G401 (cell line): ENCODE data around the gene CYP1A2. TPM values are rescaled to one million over a fixed set of nuclear protein-coding genes. Genes with fewer than 3 reads are reported as not detected.
"Not testable (repeated sequence)": the region's sequence is repeated elsewhere in the genome, so short reads cannot be mapped to it uniquely, and the experiment has no call there.

Source experiments
- DNase-seq: peaks from one replicate; pipeline ENCODE4 v3.0.0-alpha.2; 2015; ENCODE audit warnings: low spot score
- in situ Hi-C: cut with HindIII; loops from 2 replicates; pipeline ENCODE4 v1.10.0; 2016; ENCODE audit warnings: low sequenced_read_pairs, mixed read lengths
- total RNA-seq: library from RNA; depleted of rRNA; stranded (reverse); fragments of >200 nt; shearing (Covaris generic); gene quantifications from 2 replicates; pipeline ENCODE4 v1.2.3, GENCODE V29; 2014; rRNA removed

CYP1A2 gene, protein sequence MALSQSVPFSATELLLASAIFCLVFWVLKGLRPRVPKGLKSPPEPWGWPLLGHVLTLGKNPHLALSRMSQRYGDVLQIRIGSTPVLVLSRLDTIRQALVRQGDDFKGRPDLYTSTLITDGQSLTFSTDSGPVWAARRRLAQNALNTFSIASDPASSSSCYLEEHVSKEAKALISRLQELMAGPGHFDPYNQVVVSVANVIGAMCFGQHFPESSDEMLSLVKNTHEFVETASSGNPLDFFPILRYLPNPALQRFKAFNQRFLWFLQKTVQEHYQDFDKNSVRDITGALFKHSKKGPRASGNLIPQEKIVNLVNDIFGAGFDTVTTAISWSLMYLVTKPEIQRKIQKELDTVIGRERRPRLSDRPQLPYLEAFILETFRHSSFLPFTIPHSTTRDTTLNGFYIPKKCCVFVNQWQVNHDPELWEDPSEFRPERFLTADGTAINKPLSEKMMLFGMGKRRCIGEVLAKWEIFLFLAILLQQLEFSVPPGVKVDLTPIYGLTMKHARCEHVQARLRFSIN
- not detected in 2 replicates for total RNA-seq

DNA sequence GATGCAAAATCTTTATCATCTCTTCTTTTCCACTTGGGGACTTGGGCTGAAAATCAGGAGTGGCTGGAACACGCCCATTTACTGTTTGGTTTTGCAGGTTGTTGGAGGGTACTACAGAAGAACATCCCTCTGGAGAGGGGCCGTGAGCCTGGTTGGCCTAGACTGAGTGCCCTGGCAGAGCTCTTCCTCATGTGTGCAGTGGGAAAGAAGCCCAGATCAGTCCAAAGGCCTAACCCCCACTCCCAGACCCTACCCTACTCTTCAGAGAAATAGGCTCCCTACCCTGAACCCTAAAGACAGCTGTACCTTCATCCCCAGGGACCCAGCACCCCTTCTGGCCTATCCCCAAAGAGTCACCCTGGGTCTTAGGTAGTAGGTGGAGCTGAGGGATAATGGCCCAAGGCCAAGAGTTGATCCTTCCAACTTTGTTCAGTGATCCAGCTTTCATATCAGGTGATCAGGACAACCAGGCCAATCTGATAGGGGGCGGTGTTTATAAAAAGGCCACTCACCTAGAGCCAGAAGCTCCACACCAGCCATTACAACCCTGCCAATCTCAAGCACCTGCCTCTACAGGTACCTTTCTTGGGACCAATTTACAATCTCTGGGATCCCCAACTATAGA is at the start of gene CYP1A2:
TSS of gene CYP1A2 (plus strand) at position 524 of the 625 bp plus-strand sequence. CDS start 894 bp downstream, outside the sequence.
- DNase-seq: no peak
- in situ Hi-C loops: no loop called here

DNA sequence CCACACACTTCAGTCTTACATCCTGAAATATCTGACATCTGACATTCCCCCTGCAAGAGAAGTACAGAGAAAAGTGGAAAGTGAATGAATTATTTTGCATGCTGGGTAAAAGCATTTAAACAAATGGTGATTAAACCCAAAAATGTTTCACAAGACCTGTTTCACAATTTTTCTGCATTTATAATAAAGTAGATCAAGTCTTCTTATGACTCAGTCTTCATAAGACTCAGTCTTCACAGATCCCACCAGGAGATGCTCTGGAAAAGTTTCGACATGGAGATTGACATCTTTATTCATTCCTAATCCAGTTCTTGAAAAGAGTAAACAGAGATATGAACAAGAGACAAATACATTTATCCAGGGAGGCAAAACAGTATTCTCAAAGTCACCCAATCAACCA is 39.6 kb upstream of the CYP1A2 start:
- DNase-seq: no peak
- in situ Hi-C loops: no loop called here

DNA sequence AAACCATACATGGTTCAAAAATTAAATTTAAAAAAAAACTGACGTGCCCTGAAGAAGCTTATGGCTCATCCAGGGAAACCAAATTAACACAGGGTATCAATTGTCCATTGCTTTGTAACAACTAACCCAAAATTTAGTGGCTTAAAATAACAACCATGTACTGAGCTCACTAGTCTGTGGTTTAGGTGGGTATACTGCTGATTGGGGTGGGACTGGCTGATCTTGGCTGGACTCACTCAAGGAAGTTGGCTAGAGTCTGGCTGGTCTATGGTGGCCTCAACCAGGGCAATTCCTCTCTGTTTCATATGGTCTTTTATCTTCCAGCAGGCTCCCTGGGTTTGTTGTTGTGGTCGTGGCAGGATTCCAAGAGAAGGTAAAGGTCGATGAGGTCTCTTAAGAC is 38.8 kb upstream of the CYP1A2 start:
- DNase-seq: no peak
- in situ Hi-C loops: no loop called here

DNA sequence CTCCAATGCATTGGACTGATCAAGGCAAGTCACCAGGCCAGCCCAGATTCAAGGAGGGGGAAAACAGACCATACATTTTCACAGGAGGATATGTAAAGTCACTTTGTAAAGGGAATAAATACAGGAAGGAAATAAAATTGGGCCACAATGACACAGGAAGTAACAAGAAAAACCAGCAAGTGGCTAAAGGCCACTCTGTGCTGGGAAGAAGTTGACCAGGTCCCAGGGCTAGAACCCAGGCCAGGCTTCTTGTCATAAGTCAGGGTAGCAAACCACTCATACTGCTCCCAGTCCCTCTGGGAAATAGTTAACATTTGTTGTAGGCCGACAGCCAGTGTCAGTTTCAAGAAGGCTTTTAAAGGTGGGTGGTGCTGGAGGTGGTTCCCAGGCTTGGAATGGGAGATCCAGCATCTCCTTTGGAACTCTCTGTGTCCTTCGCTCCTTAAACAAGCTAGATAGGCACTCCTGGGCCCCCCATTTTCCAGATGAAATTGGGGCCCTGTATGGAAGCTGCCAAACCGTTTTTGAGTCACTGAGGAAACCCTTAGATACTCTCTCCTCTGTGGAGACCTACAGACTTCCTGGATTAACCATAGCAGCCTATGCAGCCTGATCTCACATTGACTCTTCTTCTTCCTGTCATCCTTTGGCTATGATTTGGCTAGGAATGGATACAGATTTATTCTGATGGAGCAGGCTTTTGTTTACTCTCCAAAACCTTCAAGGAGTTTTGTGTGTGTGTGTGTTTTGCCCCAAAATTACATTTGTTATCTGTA is 38.1 kb upstream of the CYP1A2 start:
- in situ Hi-C loops: no loop called here

DNA sequence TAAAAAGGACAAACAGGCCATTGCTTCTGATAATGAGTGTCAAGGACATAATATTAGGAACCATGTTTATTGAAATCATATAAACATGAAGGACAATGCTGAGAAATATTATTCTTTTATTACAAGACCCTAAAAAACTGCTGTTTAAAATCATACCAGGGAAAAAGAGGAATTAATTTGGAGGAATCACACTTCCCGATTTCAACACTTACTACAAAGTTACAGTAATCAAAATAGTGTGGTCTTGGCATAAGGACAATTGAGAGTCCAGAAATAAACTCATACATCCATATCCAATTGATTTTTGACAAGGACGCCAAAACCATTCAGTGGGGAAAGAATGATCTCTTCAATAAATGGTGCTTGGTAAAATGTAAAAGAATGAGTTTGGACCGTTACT is 36.3 kb upstream of the CYP1A2 start:
- no peak for DNase-seq
- in situ Hi-C loops: no loop called here

More for the DNA sequence above, 38.1 kb upstream of the CYP1A2 start:
- no peak for DNase-seq

DNA sequence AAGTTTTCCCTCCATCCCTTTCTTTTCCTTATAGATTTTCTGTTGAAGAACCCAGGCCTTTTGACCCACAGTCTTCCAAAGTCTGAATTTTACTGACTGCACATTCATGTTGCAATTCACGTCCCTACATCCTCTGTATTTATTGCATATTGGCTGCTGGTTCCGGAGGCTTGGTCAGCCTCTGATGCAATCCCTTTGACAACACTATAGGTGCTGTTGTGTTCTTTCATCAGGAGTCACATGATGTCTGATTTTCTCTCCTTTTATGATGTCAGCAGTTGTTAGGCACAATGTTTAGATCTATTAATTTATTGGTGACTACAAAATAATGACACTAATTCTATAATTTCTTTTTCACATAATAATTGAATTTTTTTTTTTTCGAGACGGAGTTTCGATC is 32.0 kb upstream of the CYP1A2 start:
- no peak for DNase-seq
- in situ Hi-C loops: no loop called here

DNA sequence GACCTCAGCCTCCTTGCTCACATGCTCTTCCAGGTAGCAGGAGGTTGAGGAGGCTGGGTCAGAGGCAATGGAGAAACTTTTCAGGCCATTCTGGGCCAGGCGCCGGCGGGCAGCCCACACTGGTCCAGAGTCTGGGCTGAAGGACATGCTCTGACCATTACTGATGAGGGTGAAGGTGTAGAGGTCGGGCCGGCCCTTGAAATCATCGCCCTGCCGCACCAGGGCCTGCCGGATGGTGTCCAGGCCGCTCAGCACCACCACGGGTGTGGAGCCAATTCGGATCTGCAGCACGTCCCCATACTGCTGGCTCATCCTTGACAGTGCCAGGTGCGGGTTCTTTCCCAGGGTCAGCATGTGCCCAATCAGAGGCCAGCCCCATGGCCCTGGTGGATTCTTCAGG is 26.1 kb upstream of the CYP1A2 start:
- in situ Hi-C loops: no loop called here
- DNase-seq: no peak

DNA sequence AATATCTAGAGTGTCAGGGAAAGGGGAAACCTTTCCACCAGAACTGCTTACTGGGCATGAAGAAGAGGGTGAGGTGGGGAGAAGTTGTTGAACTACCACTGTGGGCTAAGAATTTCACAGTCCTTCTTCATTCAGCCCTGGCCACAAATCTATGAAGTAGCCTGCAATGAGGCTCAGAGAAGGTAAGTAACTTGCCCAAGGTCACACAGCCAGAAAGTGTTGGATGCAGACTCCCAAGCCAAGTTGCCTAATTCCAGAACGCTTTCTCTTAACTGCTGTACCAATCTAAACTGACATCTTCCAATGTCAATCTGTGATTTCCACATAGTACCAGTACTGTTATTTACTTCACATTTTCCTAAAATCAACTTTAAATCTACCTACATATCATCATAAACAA is 25.5 kb upstream of the CYP1A2 start:
- no peak for DNase-seq
- in situ Hi-C loops: no loop called here

DNA sequence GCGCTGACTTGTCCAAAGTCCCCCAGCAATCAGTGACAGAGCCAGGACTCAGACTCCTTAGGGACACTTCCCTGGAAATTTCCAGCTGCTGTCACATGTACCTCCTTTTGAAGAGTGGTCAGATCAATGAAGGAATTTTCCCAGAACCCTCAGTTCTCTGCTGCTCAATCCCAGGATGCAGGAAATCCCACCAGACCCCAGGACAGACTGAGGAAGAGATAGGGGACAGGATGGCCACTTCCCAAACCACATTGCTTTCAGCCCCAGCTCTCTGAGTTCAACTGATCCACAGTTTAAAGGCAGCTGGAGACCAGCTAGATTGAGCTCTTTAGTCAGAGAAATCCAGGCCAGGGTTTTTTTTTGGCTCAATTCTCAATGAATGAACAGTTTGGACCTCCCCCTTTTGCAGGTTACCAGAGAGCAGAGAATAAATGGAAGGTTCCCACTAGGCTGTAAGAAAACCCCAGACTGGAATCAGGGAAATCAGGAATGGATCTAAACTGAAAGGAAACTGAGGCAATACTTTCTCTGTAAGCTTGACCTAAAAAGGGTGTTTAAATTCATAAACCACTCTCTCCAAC is 24.8 kb upstream of the CYP1A2 start:
- peak; percentile 85 for DNase-seq

DNA sequence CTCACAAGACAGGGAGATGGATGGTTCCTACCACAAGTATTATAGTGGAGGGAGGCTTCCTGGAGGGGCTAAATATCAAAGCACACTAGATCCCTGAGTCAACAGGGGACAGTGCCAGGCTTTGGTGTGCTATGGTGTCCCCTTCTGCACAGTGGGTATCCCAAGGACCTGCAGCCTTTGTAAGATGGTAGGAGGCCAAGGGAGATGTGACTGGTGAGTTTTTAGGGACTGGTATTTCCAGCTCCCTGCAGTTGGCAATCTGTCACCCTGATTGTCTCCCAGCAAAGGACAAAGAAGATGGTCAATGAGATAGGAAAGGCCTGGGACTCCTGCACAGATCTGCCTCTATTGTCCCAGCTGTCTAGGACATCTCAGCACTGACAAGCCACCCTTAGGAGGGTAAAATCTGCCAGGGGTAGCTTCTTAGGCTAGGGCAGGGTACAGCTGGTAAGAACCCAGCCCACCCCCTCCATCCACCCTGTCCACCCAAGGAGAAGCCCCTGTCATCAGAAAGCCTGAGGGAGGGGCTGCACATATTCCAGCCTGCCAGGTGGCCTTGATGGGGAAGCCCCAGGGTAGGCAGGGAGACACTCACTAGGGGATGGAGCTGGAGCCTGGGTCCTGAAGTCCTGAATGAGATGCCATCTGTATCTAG is 23.9 kb upstream of the CYP1A2 start:
- peak; percentile 14 for DNase-seq
- in situ Hi-C loops: no loop called here

More for the DNA sequence above, 24.8 kb upstream of the CYP1A2 start:
- in situ Hi-C loops: no loop called here

DNA sequence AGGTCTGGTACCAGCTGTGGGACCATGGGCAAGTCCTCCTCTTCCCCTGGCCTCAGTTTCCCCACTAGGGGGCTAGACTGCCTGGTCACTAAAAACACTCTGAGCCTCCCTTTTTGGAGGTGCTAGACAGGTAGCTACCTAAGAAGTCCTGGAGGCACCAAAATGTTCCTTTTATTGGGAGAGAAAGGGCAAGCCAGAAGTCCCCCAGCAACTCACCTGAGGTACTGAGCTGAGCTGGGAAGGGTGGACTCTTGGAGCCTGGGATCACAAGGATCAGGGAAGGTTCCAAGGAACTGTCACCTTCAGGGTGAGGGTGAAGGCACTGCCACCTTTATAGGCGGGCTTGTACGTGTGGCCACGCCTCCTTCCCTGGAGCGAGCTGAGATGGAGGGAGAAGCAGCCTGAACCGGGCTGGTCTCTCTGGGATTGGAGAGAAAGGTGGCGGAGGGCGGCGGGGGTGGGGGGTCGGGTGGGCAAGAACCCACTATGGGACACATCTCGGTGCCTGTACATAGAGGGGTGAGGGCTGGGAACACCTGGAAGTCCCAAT is 23.3 kb upstream of the CYP1A2 start, which contains the start of gene CYP1A1:
TSS of gene CYP1A1 (minus strand) at position 304 of the 550 bp plus-strand sequence. CDS start 2,431 bp downstream, outside the sequence.
- in situ Hi-C loops: no loop called here
- DNase-seq: peak; percentile 51

DNA sequence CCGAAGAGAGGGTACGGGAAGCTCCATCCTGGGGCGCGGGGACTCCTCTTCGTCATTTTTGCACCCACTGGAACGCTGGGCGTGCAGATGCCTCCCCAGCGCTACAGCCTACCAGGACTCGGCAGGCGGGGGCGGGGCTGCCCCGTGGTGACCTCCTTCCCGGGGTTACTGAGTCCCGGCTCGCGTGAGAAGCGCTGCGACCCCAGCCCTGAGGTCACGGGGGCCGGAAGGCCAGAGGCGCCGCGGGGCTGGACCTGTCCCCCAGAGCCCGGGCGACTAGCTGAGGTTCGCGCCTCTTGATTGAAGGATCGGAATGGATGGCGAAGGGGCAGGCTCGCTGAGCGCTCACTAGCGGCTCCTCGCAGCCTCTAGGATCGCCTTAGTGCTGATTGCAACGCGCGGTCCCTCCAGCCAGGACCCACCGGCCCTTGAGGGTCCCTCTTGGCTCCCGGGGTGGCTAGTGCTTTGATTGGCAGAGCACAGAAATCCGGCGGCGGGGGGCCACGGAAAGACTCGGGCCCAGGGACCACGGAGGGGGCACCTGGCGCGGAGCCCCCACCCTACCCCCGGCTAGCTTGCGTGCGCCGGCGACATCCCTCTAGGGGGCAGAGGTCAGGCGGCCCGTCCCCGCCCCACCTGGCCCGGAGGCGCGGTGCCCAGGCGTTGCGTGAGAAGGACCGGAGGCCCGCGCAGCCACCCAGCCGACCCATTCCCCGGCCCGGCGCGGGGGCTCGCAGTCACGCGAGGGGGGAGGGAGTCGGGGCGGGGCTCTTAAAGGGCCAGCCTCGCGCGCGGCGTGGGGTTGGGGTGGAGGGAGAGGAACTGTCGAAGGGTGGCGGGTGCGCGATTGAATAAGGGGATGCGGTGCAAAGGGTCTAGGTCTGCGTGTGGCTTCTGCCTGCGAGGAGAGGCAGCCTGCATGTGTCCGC is 22.5 kb upstream of the CYP1A2 start:
- in situ Hi-C loops: no loop called here
- peak; percentile 16 for DNase-seq

DNA sequence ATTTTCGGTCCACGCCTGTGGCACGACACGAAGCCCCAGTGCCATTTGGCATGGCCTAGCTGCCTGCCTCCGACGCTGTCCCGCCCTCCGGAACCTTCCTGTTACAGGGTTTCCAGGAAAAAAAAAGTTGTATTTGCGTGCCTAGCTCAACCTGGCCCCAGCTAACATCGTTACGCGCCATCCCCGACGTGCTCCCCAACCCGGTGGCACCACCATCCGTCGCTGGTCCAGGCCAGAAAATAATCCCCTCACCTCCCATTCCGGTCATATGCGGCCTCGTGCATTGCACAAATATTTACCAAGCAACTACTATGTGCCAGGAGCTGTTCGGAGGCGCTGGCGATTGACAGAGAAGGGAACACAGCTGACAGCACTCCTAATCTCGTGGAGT is 21.9 kb upstream of the CYP1A2 start:
- in situ Hi-C loops: no loop called here
- DNase-seq: no peak

DNA sequence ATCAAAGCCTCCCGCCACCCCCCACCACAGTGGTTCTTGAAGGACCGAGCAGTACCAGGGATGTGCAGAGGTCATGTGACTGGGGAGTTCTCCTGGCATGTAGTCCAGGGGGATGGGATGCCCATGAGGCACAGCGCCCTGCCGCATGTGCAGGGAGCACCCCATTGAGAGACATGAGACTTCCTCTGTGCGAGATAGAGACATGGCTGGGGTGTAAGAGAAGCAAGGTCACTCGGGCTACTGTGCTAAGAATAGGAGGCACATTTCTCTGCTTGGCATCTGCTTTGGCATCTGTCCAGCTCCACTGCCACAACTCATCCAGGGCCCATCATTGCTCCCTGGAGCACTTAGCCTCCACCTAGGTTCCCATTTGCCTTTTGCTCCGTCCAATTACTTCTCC is 20.9 kb upstream of the CYP1A2 start:
- in situ Hi-C loops: no loop called here

DNA sequence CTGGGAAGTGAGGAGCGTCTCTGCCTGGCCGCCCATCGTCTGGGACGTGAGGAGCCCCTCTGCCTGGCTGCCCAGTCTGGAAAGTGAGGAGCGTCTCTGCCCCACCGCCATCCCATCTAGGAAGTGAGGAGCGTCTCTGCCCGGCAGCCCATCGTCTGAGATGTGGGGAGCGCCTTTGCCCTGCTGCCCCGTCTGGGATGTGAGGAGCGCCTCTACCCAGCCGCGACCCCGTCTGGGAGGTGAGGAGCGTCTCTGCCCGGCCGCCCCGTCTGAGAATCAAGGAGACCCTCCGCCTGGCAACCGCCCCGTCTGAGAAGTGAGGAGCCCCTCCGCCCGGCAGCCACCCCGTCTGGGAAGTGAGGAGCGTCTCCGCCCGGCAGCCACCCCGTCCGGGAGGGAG is 19.9 kb upstream of the CYP1A2 start:
- DNase-seq, in situ Hi-C loops: not testable (repeated sequence)

More for the DNA sequence above, 20.9 kb upstream of the CYP1A2 start:
- peak; percentile 8 for DNase-seq

DNA sequence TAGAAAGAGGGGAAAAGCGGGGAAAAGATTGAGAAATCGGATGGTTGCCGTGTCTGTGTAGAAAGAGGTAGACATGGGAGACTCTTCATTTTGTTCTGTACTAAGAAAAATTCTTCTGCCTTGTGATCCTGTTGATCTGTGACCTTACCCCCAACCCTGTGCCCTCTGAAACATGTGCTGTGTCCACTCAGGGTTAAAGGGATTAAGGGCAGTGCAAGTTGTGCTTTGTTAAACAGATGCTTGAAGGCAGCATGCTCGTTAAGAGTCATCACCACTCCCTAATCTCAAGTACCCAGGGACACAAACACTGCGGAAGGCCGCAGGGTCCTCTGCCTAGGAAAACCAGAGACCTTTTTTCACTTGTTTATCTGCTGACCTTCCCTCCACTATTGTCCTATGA is 19.3 kb upstream of the CYP1A2 start:
- in situ Hi-C loops, DNase-seq: not testable (repeated sequence)

DNA sequence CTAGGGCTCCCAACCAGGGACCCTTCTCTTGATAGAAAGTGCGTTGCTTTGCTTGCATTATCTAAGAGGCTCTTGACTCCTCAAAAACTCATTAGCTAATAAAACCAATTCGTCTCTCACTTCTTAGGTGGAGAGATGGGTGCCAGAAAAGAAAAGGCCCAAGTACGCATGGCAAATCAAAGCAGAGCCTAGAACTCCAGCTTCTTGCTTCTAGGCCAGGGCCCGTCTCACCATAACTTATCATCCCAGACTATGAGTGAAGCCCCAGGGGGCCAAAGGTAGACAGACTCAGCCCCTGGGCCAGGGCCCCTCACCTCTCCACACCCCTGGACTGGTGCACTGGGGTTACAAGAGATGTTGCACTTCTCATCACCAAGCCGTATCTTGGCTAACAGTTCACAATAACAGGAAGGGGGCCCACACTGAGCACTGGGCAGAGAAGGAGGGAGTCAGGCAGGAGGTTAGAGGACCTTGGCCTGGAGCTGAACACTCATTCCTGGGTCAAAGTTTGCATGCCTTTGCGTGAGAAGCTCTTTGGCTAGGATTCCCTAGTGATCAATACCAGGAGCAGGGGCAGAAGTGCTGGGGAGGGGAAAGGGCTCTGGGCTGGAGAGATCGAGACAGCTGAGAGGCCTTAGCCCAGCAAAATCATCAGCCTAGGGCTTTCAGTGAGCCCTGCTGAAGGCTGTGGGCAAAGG is 17.9 kb upstream of the CYP1A2 start:
- DNase-seq: no peak
- in situ Hi-C loops: no loop called here
